Measurements from ENCODE around the gene MAGT1. TPM values are rescaled to one million over a fixed set of nuclear protein-coding genes. Genes with fewer than 3 reads are reported as not detected.

Gene MAGT1
- 72.1 and 81.6 TPM in 2 replicates for total RNA-seq

DNA sequence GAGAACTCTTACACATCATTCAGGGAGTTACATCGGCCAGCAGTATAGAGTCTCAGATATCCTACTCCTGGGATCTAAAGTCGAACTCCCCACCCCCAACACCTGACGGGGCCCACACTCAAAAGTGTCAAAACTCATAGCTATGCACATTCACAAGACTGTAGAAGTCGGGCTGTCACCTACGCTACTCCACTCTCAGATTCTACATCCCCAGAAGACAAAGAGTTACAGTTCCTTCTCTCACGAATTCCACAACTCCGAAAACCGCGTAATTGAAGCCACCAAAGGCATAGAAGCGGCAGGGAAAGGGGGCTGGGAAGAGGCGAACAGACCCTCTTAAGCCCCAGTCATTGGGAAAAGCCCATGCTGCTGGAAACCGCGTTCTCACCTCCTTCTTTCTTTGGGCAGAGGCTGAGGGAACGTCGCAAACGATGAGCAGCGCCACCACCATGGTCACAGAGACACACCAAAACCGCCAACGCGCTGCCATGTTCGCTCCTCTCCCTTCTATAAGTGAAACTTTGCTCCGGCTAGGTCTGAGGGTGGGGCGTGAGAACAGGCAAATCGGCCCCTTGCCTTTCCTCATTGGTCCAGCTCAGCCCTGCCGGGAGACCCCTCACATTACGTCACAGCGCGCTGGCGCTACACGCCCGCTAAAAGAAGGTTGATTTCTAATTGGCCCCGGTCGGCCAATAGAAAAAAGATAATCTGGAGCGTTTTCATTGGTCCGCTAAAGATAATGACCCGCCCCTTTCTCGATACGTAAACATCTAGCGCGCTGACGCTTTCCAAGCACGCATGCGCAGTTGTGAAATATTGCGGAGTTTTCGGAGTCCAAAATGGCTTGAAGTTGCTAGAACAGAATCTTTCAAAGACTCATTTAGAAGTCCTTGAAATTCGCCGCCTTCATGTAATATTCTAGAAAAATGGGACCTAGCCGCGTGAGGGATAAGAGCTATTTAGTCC, at the start of gene MAGT1:
Gene MAGT1 (minus strand): TSS at position 515 of the 966 bp plus-strand sequence. CDS start 25 bp downstream, at position 490.

DNA sequence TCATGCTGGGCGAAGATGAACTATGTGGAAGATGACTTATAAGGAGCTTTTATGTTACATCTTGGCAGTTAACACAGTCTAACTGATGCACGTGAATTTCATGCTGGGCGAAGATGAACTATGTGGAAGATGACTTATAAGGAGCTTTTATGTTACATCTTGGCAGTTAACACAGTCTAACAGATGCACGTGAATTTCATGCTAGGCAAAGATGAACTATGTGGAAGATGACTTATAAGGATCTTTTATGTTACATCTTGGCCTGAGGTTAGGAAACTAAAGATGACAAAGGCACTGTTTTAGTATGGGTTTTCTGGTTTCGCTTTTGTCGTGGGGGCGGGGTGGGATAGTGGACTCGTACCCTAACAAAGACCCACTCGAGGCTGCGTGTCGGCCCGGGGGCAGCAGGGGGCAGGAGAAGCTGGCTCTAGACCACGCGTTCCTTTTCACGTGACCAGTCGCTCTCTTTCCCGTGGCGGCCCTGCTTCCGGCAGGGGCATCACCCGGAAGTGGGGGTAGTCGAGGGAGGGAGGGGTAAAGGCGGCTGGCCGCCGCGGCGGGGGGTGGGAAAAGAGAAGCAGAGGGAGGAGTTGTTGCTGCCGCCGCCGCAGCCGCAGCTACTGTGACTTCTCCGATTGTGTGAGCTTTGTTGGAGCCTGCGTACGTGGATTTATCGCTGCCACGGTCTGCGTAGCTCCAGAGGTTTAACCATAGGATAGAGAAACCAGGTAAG, 15.0 kb upstream of the MAGT1 start, which contains the start of gene ATP7A:
Gene ATP7A (plus strand): TSS at position 586 of the 733 bp plus-strand sequence. CDS start 60,949 bp downstream, outside the sequence.

DNA sequence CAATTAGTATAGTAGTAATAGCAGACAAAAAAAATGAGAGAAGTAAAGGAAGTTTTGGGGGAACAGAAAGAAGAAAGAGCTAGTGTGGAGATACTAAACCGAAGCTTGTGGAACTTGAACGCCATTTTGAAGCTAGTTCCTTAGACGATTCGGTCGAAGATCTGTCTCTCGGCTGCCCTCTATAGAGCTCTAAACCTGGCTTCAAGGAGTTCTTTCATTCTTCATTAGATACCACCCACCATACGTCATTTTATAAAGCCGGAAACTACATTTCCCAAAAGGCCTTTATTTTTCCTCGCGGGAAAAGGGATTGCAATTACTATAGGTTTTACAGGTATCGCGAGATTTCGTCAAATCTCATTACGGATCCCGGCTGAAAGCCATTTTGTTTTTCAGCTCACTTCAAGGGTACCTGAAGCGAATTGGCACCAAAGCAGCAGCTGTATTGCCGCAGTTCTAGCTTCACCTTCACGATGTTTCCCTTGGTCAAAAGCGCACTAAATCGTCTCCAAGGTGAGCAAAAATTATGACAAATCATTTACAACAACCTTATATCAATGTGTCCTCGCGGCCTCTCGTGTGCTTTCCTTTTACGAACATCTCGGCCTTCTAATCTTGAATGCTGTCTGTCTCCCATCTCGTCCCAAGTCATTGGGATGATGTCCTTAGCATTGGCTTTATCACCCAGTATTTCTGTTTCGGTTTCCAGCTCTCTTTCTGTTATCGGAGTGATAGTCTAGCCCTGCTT, 4.0 kb upstream of the MAGT1 start, which contains the start of gene COX7B:
Gene COX7B (plus strand): TSS at position 388 of the 748 bp plus-strand sequence. CDS start 86 bp downstream, at position 474.

DNA sequence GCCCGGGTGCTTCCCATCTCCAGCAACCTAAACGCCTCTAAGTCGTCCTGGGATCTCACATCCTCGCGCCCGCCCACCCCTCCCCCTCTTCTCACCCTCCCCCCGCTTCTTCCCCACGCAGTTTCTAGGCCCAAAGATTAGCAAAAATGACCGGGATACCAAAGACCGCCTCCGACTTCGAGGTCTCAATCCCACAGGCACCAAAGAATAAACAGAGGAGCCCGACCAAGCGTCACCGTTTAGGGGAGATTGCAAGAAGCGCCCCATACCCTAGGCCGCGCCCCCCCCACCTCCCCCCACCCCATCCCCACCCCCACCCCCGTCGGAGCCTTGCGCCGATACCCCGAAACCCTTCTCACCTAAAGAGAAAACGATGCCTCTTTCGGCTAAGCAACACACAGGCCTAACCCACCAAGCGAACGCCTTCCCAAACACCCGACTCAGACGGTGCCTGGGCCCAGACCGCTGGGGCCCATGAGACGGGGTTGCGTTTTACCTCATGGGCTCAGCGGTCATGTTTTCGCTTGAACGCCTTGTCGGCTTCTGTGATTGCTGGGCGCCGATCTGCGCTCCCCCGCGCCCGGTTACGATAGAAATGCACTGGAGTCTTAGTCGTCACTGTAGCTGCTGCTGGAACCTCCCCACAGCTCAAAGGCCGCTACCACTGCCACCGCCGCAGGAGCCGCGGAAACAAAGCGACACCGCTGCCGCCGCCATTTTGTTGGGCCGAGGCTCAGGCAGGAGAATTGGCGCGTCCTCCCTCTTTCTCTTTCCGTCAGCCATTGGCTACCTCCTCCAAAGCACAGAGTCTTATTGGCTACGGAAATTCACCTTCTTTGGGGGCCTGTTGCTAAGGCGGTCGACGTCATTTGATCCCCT, 109.5 kb downstream of the MAGT1 start, which contains the start of gene ATRX:
Gene ATRX (minus strand): TSS at position 731 of the 879 bp plus-strand sequence. CDS start 215 bp downstream, at position 516.

Small RNAs within 50 kb of the gene (small RNA-seq; reads per million reads assigned to genes)
- gene RN7SL460P, result not detected
- gene RNU6-854P, result not detected

Other genes starting within 250 kb of the MAGT1 start
- gene ATRX, start 109.2 kb downstream of the MAGT1 start, total RNA-seq, result 64.8 and 78.2 TPM in 2 replicates
- gene COX7B, start 4.0 kb upstream of the MAGT1 start, total RNA-seq, result 127 and 140 TPM in 2 replicates
- 13.8 and 17.2 TPM in 2 replicates for gene ATP7A, start 15.3 kb upstream of the MAGT1 start, total RNA-seq
- gene PGAM4, start 74.2 kb upstream of the MAGT1 start, total RNA-seq, result not detected in 2 replicates
- 223 and 238 TPM in 2 replicates for gene PGK1, start 208.8 kb upstream of the MAGT1 start, total RNA-seq
- gene TAF9B, start 244.2 kb upstream of the MAGT1 start, total RNA-seq, result 21.3 and 21.7 TPM in 2 replicates